NT2/D1 (cell line): ENCODE results near the gene FAM120C.

ENCODE experiments used
- SUZ12 ChIP-seq: IDR thresholded peaks from 2 replicates; pipeline ENCODE4 v1.6.1; 2011; ENCODE audit not compliant: insufficient read length, insufficient read depth; ENCODE audit errors: extremely low read depth
- YY1 ChIP-seq: IDR thresholded peaks from 2 replicates; pipeline ENCODE4 v1.6.1; 2011; ENCODE audit not compliant: insufficient read length, insufficient read depth
- ZNF274 ChIP-seq: IDR thresholded peaks from 2 replicates; pipeline ENCODE4 v1.6.1; 2011; ENCODE audit warnings: mild to moderate bottlenecking, low read depth, low read length

DNA sequence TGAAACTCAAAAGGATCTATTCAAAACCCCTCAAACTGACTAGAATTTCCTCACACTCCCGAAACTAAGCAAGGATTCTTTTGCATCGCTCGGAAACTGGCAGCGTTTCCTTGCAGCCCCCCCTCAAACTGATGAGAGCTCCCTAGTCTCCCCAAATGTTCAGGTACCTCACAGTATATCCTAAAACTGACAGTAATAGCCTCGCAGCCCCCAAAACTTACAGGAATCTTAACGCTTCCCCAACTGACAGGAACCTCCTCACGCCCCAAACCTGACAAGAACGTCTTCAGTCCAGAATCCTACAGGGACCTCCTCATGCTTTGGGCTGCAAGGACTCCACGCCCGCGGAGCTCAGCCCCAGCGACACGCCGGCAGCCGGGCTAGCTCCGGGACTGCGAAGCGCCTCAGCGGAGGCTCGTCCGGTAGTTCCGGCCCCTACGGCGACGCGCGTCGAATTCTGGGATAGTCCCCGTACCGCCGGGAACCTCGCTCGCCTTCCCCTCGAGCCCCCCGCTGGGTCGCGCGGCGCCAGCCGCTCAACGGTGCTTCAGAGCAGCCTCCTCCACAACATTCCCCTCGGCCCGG lies 139.4 kb downstream of the FAM120C start:
- TF ChIP-seq ZNF274, result no peak
- no peak for TF ChIP-seq SUZ12
- TF ChIP-seq YY1, result no peak
